Skin epidermis (tissue), 12 donors: ENCODE results near the gene DNAJC16.

ENCODE experiments used
- H3K27ac ChIP-seq, 21 experiments: fragments of 200-600 bp; sonication (generic) in 11 of 21; one replicate each; pipeline ENCODE4 v1.5.0; 2020; ENCODE audit warnings: mild to moderate bottlenecking in 3 of 21, inconsistent platforms in 2 of 21, moderate library complexity in 2 of 21
- H3K4me3 ChIP-seq, 7 experiments: fragments of 200-600 bp; sonication (generic) in 2 of 7; one replicate each; pipeline ENCODE4 v1.5.0; 2020; ENCODE audit warnings: inconsistent platforms in 2 of 7, mild to moderate bottlenecking in 2 of 7, moderate library complexity in 1 of 7

DNAJC16 gene

GRCh38 chr1:15526021-15526489 lies 593 bp upstream of the DNAJC16 start:
- peak overlapping the region in 20 of 21 experiments; percentile 29 to 99 (median 95) for H3K27ac ChIP-seq
- peak overlapping the region; percentile 5 to 98 (median 74) for H3K4me3 ChIP-seq

DNA sequence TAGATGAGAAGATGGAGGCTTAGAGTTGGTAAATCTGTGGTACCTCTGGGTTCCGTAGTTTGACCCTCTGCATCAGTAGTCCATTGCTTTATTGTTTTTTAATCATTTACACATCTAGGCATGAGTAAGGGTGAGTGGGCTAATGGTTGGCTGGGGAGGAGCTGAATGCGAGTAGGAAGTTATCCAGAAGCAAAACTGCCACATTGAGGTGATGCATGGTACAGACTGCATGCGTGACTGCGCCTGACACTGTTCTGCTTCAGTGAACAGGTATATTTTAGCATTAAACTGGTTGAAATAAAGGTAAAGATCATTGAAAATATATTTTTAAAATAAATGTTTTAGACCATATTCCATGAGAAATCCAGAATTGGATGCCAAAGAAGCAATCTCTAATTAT lies 4.4 kb downstream of the DNAJC16 start:
- no peak overlapping the region for H3K27ac ChIP-seq
- no peak overlapping the region for H3K4me3 ChIP-seq

DNA sequence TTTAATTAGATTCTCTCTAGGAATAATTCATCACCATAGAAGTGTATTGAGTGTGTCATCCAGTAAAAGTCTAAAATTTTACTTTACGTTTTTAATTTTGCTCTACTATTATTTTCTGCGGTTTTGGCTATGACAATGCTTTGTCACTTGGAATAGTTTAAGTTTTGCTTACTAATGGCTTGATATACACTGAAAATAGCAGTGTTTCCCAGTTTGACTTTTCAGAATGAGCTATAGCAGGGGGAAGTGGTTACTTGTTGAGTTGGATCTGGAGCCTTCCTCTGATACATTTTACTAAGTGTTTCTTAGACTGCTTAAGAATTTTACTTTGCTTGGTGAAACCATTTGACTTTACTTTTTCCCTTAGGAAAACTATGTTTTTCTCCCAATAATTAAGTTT lies 5.0 kb downstream of the DNAJC16 start:
- no peak overlapping the region for H3K27ac ChIP-seq
- no peak overlapping the region for H3K4me3 ChIP-seq

- H3K27ac ChIP-seq, result no peak overlapping the region
Measured at GRCh38 chr1:15538771-15539170, 12.1 kb downstream of the DNAJC16 start.

DNA sequence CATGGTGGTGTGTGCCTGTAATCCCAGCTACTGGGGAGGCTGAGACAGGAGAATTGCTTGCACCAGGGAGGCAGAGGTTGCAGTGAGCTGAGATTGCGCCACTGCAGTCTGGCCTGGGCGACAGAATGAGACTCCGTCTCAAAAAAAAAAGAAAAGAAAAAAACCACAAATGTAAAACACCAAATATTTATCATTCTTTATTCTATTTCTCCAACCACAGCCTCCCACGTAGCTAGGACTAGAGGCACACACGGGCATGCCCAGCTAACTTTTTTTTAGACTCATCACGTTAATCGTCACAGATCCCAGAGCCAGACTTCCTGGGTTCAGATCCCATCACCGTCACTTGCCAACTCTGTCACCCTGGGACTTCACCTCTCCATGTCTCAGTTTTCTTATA lies 13.5 kb downstream of the DNAJC16 start:
- no peak overlapping the region for H3K27ac ChIP-seq
- H3K4me3 ChIP-seq, result no peak overlapping the region

More at GRCh38 chr1:15538771-15539170, 12.1 kb downstream of the DNAJC16 start:
- no peak overlapping the region for H3K4me3 ChIP-seq

GRCh38 chr1:15541231-15541792 lies 14.7 kb downstream of the DNAJC16 start:
- H3K4me3 ChIP-seq, result no peak overlapping the region
- no peak overlapping the region for H3K27ac ChIP-seq

GRCh38 chr1:15542388-15543250 lies 16.0 kb downstream of the DNAJC16 start:
- H3K27ac ChIP-seq, result no peak overlapping the region
- H3K4me3 ChIP-seq, result no peak overlapping the region

- no peak overlapping the region for H3K4me3 ChIP-seq
- no peak overlapping the region for H3K27ac ChIP-seq
Measured at GRCh38 chr1:15543251-15543588, 16.6 kb downstream of the DNAJC16 start.

GRCh38 chr1:15543589-15544568 lies 17.2 kb downstream of the DNAJC16 start:
- Histone ChIP-seq H3K4me3 (no peak overlapping the region), H3K27ac (no peak overlapping the region)

DNA sequence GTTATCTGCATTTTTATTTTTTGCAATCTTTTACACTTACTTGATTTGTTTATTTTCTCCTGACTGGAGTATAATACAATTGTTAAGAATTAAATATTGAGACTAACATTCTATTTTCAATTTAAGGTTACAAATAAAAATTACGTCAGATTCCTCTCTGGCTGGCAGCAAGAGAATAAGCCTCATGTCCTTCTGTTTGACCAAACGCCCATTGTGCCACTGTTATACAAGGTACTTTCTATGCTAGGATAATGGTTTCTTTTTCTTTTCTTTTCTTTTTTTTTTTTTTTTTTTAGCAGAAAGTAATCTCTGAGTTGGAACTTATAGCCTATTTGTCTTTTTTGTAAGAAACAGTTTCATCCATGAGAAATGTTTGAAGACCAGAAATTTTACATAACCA lies 20.0 kb downstream of the DNAJC16 start:
- Histone ChIP-seq H3K27ac (no peak overlapping the region), H3K4me3 (no peak overlapping the region)

GRCh38 chr1:15550573-15550972 lies 23.9 kb downstream of the DNAJC16 start:
- Histone ChIP-seq H3K4me3 (no peak overlapping the region), H3K27ac (no peak overlapping the region)

GRCh38 chr1:15557008-15557407 lies 30.4 kb downstream of the DNAJC16 start:
- Histone ChIP-seq H3K4me3 (no peak overlapping the region), H3K27ac (no peak overlapping the region)

DNA sequence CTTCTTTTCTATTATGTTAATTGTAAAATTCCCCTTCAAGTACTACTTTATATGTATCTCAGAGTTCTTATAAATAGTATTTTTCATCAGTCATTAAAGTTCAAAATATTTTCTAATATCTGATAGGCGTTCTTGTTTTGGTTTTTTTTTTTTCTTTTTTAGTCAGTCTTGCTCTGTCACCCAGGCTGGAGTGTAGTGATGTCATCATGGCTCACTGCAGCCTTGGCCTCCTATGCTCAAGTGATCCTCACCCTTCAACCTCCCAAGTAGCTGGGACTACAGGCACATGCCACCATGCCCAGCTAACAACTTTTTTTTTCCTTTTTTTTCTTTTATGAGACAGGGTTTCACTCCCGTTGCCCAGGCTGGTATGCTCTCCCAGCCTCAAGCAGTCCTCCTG lies 30.9 kb downstream of the DNAJC16 start:
- H3K27ac ChIP-seq, result no peak overlapping the region

DNA sequence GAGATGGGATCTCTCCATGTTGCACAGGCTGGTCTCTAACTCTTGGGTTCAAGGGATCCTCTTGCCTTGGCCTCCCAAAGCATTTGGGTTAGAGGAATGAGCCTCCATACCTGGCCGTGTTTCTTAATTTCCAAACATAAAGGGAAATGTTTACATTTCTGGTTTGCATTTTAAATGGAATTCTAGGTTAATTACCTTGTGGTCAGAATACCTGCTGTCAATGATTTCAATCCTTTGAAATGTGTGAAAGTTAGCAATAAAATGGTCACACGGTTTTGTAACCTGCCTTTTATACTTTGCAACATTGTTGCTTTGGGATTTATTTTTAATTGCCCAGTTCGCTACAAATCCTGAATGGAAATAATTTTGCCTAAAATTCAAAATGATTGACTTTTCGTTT lies 31.9 kb downstream of the DNAJC16 start:
- H3K27ac ChIP-seq, result peak overlapping the region in 1 of 21 experiments; percentile 15
- no peak overlapping the region for H3K4me3 ChIP-seq

More for the DNA sequence above, 30.9 kb downstream of the DNAJC16 start:
- no peak overlapping the region for H3K4me3 ChIP-seq

DNA sequence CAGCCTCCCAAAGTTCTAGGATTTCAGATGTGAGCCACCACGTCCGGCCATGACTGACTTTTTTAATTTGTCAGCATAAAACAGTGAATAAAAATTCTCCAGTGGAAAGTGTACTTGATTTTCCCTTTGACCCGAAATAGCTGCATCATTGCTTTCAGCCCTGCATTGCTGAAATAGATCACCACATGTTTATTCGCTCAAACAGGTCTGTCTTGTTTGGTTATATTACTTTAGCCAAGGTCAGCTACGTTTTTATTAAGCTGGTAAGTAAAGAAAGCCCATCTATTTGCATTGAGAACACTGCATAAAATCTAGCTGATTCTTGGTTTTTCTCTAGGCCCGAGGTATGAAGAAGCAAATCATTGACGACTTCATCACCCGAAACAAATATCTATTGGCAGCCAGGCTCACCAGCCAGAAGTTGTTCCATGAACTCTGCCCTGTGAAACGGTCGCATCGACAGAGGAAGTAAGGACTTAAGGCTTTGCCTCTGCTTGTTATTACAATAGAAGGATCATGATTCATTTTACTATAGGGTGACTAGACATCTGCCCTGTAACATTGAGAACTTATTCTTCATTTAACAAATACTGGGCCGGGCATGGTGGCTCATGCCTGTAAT lies 32.7 kb downstream of the DNAJC16 start:
- Histone ChIP-seq H3K4me3 (no peak overlapping the region), H3K27ac (peak overlapping the region in 1 of 21 experiments; percentile 15)

DNA sequence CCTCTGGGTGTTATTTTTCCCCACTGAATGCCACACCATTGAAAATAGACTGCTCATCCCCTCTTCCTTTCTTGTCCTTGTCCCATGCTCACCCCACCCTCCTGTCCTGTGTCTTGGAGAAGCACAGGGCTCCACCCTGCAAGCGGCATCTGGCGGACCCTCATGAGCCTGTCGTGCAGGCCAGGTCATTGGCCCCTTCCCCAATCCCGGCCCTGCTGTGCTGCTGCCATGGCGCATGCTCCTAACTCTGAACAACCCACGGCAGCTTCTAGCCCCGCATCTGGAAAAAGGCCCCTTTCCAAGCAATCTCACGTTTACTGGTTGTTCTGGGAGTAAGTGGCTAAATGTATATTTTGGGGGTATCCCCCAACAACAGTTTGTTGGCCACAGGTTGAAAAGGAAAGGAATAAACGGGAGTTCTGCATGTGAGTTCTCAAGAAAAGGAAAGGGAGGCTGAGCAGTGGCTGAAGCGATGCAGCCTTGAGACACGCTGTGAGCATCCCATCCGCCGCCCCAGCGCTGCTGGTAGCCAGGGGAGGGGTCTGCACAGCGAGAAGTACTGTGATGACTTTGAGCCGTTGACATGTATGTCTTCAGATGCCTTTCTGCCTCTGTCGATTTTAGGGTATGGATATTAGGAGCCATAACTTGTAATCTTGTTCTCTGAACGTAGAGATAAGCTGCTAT lies 41.9 kb downstream of the DNAJC16 start:
- Histone ChIP-seq H3K4me3 (no peak overlapping the region), H3K27ac (no peak overlapping the region)

- Histone ChIP-seq H3K27ac (no peak overlapping the region), H3K4me3 (no peak overlapping the region)
Measured at GRCh38 chr1:15570861-15571260, 44.2 kb downstream of the DNAJC16 start.

GRCh38 chr1:15571266-15571665 lies 44.6 kb downstream of the DNAJC16 start:
- no peak overlapping the region for H3K27ac ChIP-seq
- no peak overlapping the region for H3K4me3 ChIP-seq

DNA sequence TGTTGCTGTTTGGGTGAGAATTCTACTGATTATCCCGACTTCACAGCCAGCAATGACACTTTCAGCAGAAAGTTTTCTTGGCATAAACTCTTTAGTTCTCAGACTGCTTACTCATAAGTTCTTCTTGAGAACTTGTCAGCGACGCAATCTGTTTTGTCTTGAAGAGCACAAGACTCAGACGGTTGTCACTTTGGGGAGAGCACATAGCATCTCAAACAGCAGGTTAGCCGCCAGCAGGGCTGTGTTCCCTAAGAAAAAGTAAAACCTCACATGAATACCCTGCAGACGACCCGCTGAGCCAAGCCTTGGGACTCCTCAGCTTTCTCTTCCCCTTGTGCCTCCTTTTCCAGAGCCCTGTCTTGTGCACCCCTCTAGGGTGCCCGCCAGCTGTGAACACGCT lies 46.8 kb downstream of the DNAJC16 start:
- Histone ChIP-seq H3K27ac (no peak overlapping the region), H3K4me3 (no peak overlapping the region)
